NCI-H2227 (cell line): Measurements from ENCODE around the gene TUBB4A.
"Not testable (repeated sequence)": the region's sequence is repeated elsewhere in the genome, so short reads cannot be mapped to it uniquely, and the experiment has no call there.

ENCODE experiments used
- DNase-seq: peaks from one replicate; lab custom pipeline; 2025; ENCODE audit not compliant: unreplicated experiment; lab: John Stamatoyannopoulos, UW

Gene TUBB4A

DNA sequence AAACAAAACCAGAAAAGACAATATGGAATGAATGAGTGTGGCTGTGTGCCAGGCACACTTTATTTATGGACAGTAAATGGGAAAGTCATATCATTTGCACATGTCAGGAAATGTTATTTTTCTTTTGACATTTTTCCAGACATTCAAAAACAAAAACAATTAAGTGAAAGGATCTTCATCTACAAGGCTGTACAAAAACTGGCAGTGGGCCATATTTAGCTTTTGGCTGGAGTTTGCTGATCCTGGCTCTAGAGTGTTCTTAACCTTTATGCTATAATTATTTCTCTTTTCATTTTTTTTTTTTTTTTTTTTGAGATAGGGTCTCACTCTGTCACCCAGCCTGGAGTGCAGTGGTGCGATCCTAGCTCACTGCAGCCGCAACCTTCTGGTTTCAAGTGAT lies 22.2 kb upstream of the TUBB4A start:
- no peak for DNase-seq

DNA sequence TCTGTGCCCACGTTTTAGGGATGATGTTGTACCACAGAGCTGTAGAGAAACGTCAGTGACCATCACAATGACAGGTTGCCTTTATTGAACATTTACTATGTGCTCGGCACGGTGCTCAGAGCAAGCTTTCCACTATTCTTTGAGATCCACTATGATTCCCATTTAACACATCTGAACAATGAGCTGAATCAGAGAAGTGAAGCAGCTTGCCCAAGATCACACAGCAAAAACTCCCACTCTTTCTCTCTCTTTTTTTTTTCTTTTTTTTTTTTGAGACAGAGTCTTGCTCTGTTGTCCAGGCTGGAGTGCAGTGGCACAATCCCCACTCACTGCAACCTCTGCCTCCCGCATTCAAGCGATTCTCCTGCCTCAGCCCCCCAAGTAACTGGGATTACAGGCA lies 20.6 kb upstream of the TUBB4A start:
- DNase-seq = no peak

GRCh38 chr19:6521718-6522646 lies 19.9 kb upstream of the TUBB4A start:
- DNase-seq = no peak

- no peak for DNase-seq
Observed at GRCh38 chr19:6519289-6519688, 17.2 kb upstream of the TUBB4A start.

GRCh38 chr19:6518145-6518911 lies 16.2 kb upstream of the TUBB4A start:
- DNase-seq = no peak

DNA sequence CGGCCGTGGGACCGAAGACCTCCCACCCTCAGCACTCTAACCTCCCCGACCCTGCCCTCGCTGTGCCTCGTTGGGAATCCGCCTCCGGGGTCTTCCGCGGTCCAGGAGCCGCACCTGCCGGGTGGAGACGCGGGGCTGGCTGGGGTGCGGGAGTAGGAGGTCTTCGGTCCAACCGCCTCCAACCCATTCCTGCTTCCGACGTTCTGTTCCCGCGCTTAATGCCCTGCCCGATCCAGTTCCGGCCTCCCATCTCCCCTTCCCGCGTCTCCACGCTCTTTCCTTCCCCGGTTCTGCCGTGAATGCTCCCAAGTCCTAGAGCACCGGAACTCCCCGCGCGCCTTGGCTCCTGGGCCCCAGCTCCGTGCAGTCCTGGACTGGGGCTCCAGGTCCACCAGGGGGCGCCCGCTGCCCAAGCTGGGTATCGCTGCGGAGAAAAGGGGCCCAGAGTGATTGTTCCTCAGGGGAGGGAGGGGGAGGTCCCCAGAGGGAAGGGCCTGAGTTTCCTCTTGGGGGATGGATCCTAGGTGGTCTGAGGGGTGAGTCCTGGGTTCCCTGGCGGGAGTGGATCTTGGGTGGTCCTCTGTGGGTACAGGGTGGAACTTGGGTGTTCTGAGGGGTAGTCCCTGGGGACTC lies 14.7 kb upstream of the TUBB4A start:
- peak; percentile 90 for DNase-seq

DNA sequence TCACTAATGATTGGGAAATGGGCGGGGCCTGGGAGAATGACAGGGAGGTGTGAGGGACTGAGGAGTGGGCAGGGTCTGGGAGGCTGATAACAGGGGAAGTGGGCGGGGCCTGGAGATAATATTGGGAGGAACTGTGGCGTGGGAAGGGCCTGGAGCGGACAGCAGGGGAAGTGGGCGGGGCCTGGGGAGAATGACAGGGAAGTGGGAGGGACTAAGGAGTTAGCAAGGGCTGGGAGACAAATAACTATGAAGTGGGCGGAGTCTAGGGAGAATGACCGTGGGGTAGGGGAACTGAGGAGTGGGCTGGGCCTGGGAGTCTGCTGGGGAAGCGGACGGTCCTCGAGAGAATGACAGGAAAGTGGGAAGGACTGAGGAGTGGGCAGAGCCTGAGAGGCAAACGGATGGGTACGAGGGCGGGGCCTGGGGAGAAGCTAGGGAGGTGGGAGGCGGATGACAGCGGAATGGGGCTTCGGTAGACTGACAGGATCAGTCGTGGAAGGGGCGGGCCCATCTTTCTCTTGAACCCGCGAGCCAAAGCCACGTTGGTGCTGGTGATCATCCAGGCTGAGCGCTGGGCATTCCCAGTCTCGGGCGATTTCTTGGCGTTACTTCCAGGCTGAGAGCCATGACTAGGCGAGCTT lies 14.0 kb upstream of the TUBB4A start:
- peak; percentile 90 for DNase-seq

DNA sequence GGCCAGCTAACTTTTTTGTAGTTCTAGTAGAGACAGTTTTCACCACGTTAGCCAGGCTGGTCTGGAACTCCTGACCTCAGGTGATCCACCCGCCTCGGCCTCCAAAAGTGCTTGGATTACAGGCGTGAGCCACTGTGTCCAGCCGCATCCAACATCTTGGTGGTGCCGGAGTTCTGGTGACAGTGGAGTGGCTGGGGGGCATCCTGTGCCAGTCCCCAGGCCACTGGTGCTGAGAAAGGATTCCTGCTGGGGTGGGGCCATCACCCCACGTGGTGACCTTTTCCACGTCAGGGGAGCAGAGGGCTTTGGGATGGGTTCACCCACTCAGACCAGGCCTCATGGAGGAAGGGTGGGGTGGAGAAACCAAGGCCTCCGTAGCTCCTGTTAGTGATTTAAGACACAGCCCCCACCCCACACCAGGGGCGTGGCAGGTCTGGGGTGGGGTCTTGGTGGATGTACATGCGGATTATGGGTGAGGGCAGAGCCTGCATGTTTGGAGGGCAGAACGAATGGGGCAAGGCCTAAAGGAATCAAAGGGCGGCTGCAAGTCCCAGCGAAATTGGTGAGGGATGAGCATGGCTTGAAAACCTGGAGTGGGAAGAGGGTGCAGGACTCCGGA lies 12.9 kb upstream of the TUBB4A start:
- DNase-seq = no peak

- no peak for DNase-seq
Observed at GRCh38 chr19:6514089-6514488, 12.0 kb upstream of the TUBB4A start.

GRCh38 chr19:6510618-6511017 lies 8.5 kb upstream of the TUBB4A start:
- DNase-seq = no peak

GRCh38 chr19:6509118-6509971 lies 7.2 kb upstream of the TUBB4A start:
- no peak for DNase-seq

- DNase-seq = not testable (repeated sequence)
Observed at GRCh38 chr19:6508028-6508771, 6.1 kb upstream of the TUBB4A start.

GRCh38 chr19:6503407-6504201 lies 1.5 kb upstream of the TUBB4A start:
- no peak for DNase-seq

DNA sequence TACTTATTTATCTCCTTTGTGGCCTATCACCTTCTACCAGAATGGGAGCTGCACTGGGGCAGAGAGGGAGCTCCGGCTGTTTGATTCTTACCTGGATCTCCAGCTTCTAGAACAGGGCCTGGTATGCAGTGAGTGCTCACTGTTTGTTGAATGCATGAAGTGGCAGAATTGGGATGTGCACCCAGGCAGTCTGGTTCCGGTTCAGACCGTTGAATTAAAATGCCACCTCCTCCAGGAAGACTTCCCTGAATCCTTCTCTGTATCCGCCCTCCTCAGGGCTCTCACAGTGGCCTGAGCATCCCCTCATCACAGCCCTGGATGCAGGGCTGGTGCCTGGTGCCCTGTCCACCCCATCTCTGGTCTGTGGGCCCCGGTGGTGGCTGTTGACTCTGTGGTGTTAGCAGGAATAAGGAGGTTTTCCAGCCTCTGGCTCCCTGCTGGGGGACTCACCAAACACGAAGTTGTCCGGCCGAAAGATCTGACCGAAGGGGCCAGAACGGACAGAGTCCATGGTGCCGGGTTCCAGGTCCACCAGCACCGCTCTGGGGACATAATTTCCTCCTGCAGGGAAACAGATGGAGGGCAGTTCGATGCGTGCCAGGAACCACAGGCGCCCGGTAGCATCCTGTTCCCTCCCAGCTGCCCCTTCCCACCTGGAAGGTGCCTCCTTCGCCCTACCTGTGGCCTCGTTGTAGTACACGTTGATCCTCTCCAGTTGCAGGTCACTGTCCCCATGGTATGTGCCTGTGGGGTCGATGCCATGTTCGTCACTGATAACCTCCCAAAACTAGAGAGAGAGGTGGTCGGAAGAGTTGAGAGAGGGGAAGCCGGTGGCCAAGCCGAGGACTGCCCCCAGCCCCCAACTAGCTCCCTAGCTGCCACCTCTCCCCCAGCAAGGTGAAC lies 1.0 kb downstream of the TUBB4A start:
- no peak for DNase-seq

DNA sequence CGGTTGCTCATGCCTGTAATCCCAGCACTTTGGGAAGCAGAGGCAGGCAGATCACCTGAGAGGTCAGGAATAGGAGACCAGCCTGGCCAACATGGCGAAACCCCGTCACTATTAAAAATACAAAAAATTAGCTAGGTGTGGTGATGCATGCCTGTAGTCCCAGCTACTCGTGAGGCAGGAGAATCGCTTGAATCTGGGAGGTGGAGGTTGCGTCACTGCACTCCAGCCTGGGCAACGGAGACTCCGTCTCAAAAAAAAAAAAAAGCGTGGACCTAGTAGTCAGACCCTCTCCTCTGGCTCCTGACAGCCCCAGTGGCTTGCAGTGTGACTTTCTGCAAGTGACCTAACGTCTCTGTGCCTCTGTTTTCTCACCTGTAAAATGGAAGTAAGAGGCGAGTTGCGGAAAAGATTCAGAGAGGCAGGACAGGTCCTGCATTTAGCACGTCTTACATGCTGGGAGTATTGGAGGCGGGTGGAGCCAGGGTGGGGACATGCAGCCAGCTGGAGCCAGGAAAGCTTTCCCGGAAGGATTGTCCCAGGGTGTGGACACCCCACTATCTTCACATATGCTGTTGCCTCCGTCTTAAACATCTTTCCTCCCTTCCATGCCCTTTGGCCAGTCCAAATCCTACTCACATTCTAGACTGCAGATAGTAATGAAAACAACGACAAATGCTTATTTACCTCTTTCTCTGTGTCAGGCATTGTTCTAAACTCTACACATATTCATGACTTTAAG lies 2.9 kb downstream of the TUBB4A start:
- no peak for DNase-seq

DNA sequence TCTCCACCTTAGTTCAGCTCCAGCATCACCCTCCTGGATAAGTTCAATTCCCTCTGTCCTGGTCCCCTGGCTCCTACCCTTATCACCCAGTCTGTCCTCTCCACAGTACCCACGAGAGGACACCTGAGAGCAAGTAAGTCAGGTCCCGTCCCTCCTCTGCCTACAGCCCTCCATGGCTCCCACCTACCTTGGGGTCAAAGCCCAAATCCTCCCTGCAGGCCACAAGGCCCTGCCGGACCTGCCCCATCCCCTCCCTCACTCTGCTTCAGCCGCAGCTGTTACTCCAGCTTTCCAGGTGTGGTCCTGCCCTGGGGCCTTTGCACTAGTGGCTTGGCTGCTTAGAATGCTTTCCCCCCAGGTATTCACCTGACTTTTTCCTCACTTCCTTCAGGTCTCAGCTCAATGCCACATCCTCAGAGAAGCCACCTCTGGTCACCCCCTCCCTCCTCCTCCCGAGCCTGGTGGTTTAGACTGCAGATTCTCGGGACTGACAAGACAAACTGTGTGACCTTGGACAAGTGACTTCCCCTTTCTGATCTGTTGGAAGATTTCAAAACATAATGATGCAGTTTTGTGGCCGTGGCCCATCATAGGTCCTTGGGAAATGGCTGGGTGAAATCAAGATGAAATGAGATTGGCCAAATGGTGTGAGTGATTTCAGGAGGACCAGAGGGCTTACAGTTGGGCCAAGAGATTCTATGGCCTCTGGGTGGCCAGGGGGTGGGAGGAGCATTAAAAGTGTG lies 3.6 kb downstream of the TUBB4A start:
- DNase-seq = no peak
